Mucosa of rectum (tissue), 2 donors: ENCODE measurements around the gene RGS6.

Experiments used
- H3K27ac ChIP-seq, 2 donors: one replicate each; pipeline ENCODE4 v1.7.0; 2013; ENCODE audit warnings: inconsistent platforms in 2 of 2, low read depth in 2 of 2, low read length in 2 of 2
- H3K27me3 ChIP-seq, 2 donors: one replicate each; pipeline ENCODE4 v1.7.0; 2013; ENCODE audit warnings: low read length in 2 of 2; ENCODE audit not compliant: control insufficient read depth in 2 of 2, insufficient read depth in 2 of 2
- H3K36me3 ChIP-seq, 2 donors: one replicate each; pipeline ENCODE4 v1.7.0; 2013; ENCODE audit warnings: low read length in 2 of 2; ENCODE audit not compliant: control insufficient read depth in 2 of 2, insufficient read depth in 2 of 2
- H3K4me1 ChIP-seq, 2 donors: one replicate each; pipeline ENCODE4 v1.7.0; 2013; ENCODE audit warnings: low read length in 2 of 2, mild to moderate bottlenecking in 1 of 2; ENCODE audit not compliant: control insufficient read depth in 2 of 2, insufficient read depth in 2 of 2
- H3K4me3 ChIP-seq, 2 donors: one replicate each; pipeline ENCODE4 v1.7.0; 2013; ENCODE audit warnings: low read length in 2 of 2
- H3K9ac ChIP-seq, 2 donors: one replicate each; pipeline ENCODE4 v1.7.0; 2013; ENCODE audit warnings: low read length in 2 of 2, low read depth in 1 of 2, mild to moderate bottlenecking in 1 of 2
- H3K9me3 ChIP-seq, 2 donors: one replicate each; pipeline ENCODE4 v1.7.0; 2013; ENCODE audit warnings: low read length in 2 of 2; ENCODE audit not compliant: control insufficient read depth in 2 of 2
- donor health status: healthy.
- donor health status: Normal muscosa, but diverticular disease.

The RGS6 gene

DNA sequence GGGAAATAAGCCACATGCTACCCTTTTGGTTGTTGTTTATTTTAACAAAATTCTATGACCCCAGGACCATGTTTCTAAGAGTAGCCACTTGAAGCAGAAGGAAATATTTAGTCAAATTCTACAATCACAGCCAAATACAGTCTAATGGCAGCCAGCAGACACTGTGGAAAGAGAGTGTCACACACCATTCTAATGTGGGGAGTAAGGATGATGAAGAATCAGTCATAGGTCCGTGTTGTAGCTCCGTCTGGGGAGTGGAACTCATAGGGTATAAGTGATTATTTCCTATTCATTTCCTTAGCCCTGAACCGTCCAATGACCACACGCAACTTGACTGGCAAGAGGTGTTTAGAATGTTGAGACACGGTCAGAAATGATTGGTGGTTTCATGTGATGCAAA, 500.5 kb downstream of the RGS6 start:
- Histone ChIP-seq H3K27me3 (no peaks in the 10 kb centered on the region), H3K9me3 (no peaks in the 10 kb centered on the region), H3K36me3 (no peaks in the 10 kb centered on the region), H3K27ac (no peak overlapping the region), H3K4me1 (no peaks in the 10 kb centered on the region), H3K9ac (no peak overlapping the region), H3K4me3 (no peak overlapping the region)

DNA sequence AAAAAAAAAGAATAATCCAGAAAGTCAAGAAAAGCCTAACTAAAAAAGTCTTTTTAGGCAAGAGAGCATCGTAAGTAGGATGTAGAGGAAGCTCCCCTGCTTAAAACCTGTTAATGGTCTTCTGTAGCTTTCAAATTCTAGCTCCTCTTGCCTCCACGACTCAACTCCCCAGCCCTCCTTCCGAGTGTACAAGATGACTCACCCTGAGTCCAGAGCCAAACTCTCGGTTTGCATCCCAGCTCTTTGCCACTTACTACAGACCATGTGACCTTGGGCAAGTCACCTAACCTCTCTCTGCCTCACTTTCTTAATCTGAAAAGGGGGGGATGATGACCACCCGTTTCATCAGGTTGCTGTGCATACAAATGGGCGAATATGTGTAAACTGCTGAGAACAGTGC, 501.3 kb downstream of the RGS6 start:
- H3K27me3 ChIP-seq = no peaks in the 10 kb centered on the region
- no peak overlapping the region for H3K9ac ChIP-seq
- H3K4me1 ChIP-seq = no peaks in the 10 kb centered on the region
- H3K27ac ChIP-seq = no peak overlapping the region
- no peak overlapping the region for H3K4me3 ChIP-seq
- H3K9me3 ChIP-seq = no peaks in the 10 kb centered on the region
- H3K36me3 ChIP-seq = no peaks in the 10 kb centered on the region

DNA sequence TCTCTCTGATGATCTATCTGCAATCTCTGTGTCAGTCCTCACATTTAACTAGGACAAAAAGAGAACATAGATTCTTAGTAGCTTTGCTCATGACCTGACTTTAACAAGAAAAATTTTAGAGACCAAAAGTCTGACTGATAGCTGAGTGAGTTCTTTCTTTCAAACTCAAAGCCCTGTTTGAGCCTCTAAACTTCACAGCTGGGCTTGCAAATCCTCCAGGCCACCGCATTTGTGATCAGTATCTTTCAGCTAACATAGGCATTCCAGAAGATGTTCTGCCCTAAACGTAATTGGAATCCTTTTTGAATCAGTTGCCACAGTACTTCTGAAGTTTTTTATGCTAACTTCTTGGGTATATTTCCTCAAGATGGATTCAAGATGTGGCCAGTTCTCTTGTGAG, 502.6 kb downstream of the RGS6 start:
- Histone ChIP-seq H3K4me1 (no peaks in the 10 kb centered on the region), H3K27me3 (no peaks in the 10 kb centered on the region), H3K9ac (no peak overlapping the region), H3K9me3 (no peaks in the 10 kb centered on the region), H3K27ac (no peak overlapping the region), H3K36me3 (no peaks in the 10 kb centered on the region), H3K4me3 (no peak overlapping the region)

DNA sequence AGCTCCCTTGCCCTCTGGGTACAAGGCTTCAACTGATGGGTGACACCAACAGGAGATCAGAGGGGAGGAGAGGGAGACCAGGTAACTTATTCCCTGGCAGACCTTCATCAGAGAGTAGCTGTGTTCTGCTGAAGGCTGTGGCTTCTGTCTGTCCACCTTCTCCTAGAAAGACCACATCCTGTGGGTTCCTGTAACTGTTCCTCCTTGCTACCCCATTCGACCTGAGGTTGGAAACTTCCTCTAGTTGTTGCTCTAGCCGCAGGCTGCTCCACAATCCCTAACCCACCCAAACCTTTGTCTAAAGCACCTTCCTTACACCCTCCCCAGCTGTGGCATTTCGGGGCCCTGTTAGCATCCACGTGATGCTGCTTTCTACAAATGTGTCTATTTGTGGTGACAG, 507.5 kb downstream of the RGS6 start:
- Histone ChIP-seq H3K9ac (no peak overlapping the region), H3K4me1 (peaks cover 0 to 4% of the 10 kb centered on the region in 2 donors), H3K4me3 (no peak overlapping the region), H3K36me3 (no peaks in the 10 kb centered on the region), H3K27me3 (no peaks in the 10 kb centered on the region), H3K9me3 (no peaks in the 10 kb centered on the region), H3K27ac (no peak overlapping the region)

DNA sequence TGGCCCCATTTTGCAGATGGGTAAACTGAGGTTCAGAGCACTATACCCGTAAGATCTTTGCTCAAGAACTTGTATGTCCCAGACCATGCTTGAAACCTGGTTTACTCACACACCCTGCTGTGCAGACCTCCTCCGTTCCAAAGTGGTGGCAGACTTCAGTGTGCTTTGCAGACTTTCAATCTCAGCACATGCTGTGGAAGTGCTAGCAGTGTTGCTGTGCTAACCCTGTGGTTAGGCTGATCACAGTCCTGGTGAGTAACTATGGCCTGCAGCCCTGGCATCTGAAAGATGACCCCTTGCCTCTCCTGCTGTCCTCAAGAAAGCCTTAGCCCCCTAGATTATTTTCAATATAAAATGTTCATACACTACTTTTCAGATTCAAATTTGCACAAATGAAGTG, 511.0 kb downstream of the RGS6 start:
- Histone ChIP-seq H3K9ac (no peak overlapping the region), H3K4me1 (peaks cover 0 to 4% of the 10 kb centered on the region in 2 donors), H3K9me3 (no peaks in the 10 kb centered on the region), H3K27me3 (no peaks in the 10 kb centered on the region), H3K4me3 (no peak overlapping the region), H3K36me3 (no peaks in the 10 kb centered on the region), H3K27ac (no peak overlapping the region)

DNA sequence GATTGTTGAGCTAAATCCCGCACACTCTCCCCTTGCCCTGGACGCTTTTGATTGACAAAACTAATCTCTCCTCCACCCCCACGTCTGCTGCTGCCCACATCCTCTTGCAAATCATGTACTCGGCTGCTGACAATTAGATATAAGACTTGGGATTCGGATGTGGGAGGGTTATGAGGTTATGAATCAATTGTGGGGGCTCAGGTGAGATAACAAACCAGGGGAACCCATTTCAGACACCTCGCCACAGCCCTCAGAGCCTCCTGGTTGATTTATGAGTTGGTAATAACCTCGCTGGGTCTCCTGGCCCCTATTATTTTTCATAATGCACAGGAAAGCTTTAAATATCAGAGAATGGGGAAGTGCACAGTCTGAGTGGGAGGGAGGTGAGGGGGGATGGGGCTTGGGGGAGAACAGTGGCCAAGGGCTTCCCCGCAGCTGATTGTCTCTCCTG, 511.8 kb downstream of the RGS6 start:
- Histone ChIP-seq H3K9ac (no peak overlapping the region), H3K4me1 (peaks cover 0 to 4% of the 10 kb centered on the region in 2 donors), H3K9me3 (no peaks in the 10 kb centered on the region), H3K27ac (no peak overlapping the region), H3K27me3 (no peaks in the 10 kb centered on the region), H3K4me3 (peak overlapping the region in 1 of 2 donors; percentile 31), H3K36me3 (no peaks in the 10 kb centered on the region)

DNA sequence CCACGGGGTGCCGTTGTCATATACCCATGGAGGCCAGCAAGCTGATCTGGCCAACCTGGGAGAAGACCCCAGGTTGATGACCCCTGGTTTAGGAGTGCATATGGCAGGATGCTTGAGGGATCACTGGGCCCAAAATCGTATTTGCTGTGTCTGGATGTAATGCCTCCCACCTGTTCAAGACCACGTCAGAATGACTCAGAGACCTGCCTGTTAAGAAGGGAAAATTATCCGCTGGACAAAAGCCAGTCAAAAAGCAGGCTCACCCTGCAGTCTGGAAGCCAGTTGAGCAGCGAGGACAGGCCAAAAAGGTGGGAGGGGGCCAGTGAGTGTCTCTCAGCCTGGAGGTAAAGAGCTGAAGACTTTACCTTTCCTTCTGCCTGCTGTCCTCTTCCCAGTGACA, 512.5 kb downstream of the RGS6 start:
- Histone ChIP-seq H3K36me3 (no peaks in the 10 kb centered on the region), H3K9ac (no peak overlapping the region), H3K4me3 (no peak overlapping the region), H3K27ac (no peak overlapping the region), H3K27me3 (no peaks in the 10 kb centered on the region), H3K4me1 (peaks cover 0 to 4% of the 10 kb centered on the region in 2 donors), H3K9me3 (no peaks in the 10 kb centered on the region)

DNA sequence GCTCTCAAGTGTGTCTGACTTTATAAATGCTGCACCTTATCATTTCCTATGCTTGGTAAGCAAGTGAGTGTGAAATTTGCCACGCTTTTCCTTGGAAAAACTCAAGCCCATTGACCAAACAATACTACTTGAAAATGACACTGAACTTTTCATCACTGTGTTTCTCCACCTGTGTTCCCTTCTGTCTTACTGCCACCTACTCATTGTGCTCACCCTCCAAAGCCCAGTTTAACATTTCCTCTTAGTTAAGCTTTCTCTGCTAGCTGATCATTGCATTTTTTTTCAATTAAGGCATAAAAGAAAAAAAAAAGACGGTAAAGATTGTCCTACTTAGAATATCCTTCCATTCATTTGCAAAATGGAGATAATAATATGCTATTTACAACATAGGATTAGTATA, 516.0 kb downstream of the RGS6 start:
- Histone ChIP-seq H3K4me1 (peaks cover 0 to 10% of the 10 kb centered on the region in 2 donors), H3K27me3 (no peaks in the 10 kb centered on the region), H3K36me3 (no peaks in the 10 kb centered on the region), H3K9ac (no peak overlapping the region), H3K9me3 (no peaks in the 10 kb centered on the region), H3K4me3 (no peak overlapping the region), H3K27ac (no peak overlapping the region)

DNA sequence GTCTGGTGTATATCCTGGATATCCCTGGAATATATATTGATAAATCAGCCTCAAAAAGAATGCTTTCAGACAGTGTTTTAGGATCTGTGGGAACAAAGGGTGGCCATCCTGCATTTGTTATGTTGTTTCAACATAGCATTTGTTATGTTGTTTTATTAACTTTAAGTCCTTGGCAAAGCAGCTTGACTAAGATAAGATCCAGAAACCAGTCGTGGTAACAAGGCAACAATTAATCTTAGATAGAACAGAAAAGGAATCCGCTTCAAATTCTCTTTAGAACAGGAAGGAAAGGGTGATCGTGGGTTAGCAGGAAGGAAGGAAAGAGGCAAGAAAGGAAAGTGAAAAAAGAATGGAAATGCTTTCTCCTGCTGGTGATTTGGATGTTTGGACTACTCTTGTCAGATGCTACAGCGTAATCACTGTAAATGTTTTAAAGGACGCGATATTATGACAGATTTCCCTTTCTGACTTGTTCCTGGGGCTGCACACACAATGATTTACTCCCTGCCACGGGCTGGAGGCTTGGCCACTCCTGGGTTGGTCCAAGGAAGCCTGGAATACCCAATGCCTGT, 518.3 kb downstream of the RGS6 start:
- Histone ChIP-seq H3K27me3 (no peaks in the 10 kb centered on the region), H3K4me1 (peaks cover 0 to 5% of the 10 kb centered on the region in 2 donors), H3K9ac (no peak overlapping the region), H3K27ac (no peak overlapping the region), H3K9me3 (no peaks in the 10 kb centered on the region), H3K36me3 (no peaks in the 10 kb centered on the region), H3K4me3 (no peak overlapping the region)

DNA sequence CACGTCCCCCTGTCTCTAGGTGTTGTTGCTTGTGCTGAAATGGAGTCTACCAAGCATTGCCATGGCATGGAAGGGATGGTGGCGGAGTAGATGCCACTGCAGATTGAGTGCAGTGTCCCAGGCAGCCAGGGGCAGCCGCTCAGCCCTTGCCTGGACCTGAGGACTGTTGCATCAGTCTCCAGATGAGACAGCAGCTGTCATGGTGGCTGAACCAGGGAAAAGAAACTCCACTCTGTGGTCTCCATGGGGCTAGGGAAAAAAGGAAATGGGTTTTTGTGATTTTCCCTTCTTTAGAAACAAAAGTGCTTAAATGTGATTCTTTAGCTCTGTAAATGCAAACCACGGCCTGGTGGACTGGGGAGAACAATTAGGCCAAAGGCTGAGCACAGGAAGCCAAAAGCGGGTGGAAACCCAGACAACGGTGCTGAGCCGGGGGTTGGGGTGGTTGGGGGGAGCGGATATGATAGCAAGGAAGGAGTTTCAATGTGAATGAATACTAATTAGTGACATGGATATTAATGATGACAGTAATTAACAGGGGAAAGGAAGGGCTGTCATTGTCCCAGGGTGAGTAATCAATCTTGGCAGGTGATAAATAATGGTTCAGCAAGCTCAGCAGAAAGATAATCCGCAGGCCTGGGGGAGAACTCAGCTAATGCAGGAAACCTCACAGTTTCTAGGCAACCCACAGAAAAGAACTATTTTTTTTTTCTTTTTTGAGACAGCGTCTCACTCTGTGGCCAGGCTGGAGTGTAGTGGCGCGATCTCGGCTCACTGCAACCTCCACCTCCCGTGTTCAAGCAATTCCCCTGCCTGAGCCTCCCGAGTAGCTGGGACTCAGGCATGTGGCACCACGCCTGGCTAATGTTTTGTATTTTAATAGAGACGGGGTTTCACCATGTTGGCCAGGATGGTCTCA, 519.1 kb downstream of the RGS6 start:
- H3K27me3 ChIP-seq = no peaks in the 10 kb centered on the region
- H3K4me3 ChIP-seq = no peak overlapping the region
- no peaks in the 10 kb centered on the region for H3K9me3 ChIP-seq
- H3K9ac ChIP-seq = no peak overlapping the region
- peaks cover 0 to 5% of the 10 kb centered on the region in 2 donors for H3K4me1 ChIP-seq
- H3K27ac ChIP-seq = no peak overlapping the region
- H3K36me3 ChIP-seq = no peaks in the 10 kb centered on the region
